ENCODE data around the gene SAFB.

Gene SAFB

GRCh38 chr19:5628919-5629481, 6.1 kb downstream of the SAFB start:
- no peak for DNase-seq

GRCh38 chr19:5631567-5632240, 8.8 kb downstream of the SAFB start:
- no peak for DNase-seq

- DNase-seq, result no peak
These were observed 9.3 kb downstream of the SAFB start for GRCh38 chr19:5632241-5632612.

GRCh38 chr19:5632657-5633056, 9.8 kb downstream of the SAFB start:
- no peak for DNase-seq

- no peak for DNase-seq
These were observed 12.5 kb downstream of the SAFB start for GRCh38 chr19:5635427-5635826.

GRCh38 chr19:5637971-5638370, 15.1 kb downstream of the SAFB start:
- no peak for DNase-seq

- no peak for DNase-seq
These were observed 18.3 kb downstream of the SAFB start for GRCh38 chr19:5641171-5641570.

- no peak for DNase-seq
These were observed 19.3 kb downstream of the SAFB start for GRCh38 chr19:5642204-5642603.

- no peak for DNase-seq
These were observed 20.2 kb downstream of the SAFB start for GRCh38 chr19:5643060-5643459.

- no peak for DNase-seq
These were observed 21.2 kb downstream of the SAFB start for GRCh38 chr19:5644037-5644436.

- DNase-seq, result peak; percentile 6
These were observed 22.5 kb downstream of the SAFB start for GRCh38 chr19:5645409-5645808.

- no peak for DNase-seq
These were observed 23.8 kb downstream of the SAFB start for GRCh38 chr19:5646703-5647102.

- no peak for DNase-seq
These were observed 25.6 kb downstream of the SAFB start for GRCh38 chr19:5648464-5648863.

GRCh38 chr19:5651361-5651760, 28.5 kb downstream of the SAFB start:
- no peak for DNase-seq

GRCh38 chr19:5652261-5652660, 29.4 kb downstream of the SAFB start:
- DNase-seq, result no peak

- DNase-seq, result no peak
These were observed 32.0 kb downstream of the SAFB start for GRCh38 chr19:5654931-5655330.

- DNase-seq, result no peak
These were observed 32.5 kb downstream of the SAFB start for GRCh38 chr19:5655412-5655811.

GRCh38 chr19:5661483-5661882, 38.6 kb downstream of the SAFB start:
- DNase-seq, result no peak

- DNase-seq, result no peak
These were observed 41.0 kb downstream of the SAFB start for GRCh38 chr19:5663904-5664303.

- DNase-seq, result no peak
These were observed 41.6 kb downstream of the SAFB start for GRCh38 chr19:5664515-5664914.

GRCh38 chr19:5665781-5666513, 43.1 kb downstream of the SAFB start:
- DNase-seq, result no peak

GRCh38 chr19:5666921-5667610, 44.2 kb downstream of the SAFB start:
- no peak for DNase-seq

GRCh38 chr19:5667751-5668271, 44.9 kb downstream of the SAFB start:
- DNase-seq, result no peak

- DNase-seq, result no peak
These were observed 46.3 kb downstream of the SAFB start for GRCh38 chr19:5669212-5669611.
